ENCODE data around the gene MEIOSIN. TPM values are rescaled to one million over a fixed set of nuclear protein-coding genes. Genes with fewer than 3 reads are reported as not detected.

MEIOSIN gene
- total and polyA plus RNA-seq, 2 of the 13 experiments (the other 11 are each of a cell fraction or from before 2014, with no cell fraction given) = not detected

- TF ChIP-seq ARNT2 (CRISPR knock-in tag; IDR thresholded peaks at IDR 0.05; ENCODE audit: low read depth) (peak; percentile 50; the same call in 1 of the 2 replicates), ZMYM3 (CRISPR knock-in tag; IDR thresholded peaks at IDR 0.05) (no peak; the same call in 1 of the 2 replicates), ZNF670 (CRISPR knock-in tag; IDR thresholded peaks at IDR 0.05; ENCODE audit: borderline replicate concordance) (no peak), ZFP41 (CRISPR knock-in tag; IDR thresholded peaks at IDR 0.05; ENCODE audit: borderline replicate concordance) (no peak), KAT7 (CRISPR knock-in tag; IDR thresholded peaks at IDR 0.05; ENCODE audit: borderline replicate concordance) (no peak), LBX2 (CRISPR knock-in tag; IDR thresholded peaks at IDR 0.05; ENCODE audit: borderline replicate concordance) (no peak), ATF4 (CRISPR knock-in tag; IDR thresholded peaks at IDR 0.05) (peak in 1 of 2 experiments; percentile 48; a peak in 1 of 4 replicates), ZNF570 (CRISPR knock-in tag; IDR thresholded peaks at IDR 0.05; ENCODE audit: borderline replicate concordance) (no peak), MYNN (CRISPR knock-in tag; IDR thresholded peaks at IDR 0.05; ENCODE audit: low read depth) (no peak), ZFX (CRISPR knock-in tag; IDR thresholded peaks at IDR 0.05; ENCODE audit: low read depth) (peak; percentile 74), RBM39 (IDR thresholded peaks at IDR 0.05; ENCODE audit: low read depth, low read length, poor library complexity, severe bottlenecking) (no peak), ZSCAN21 (CRISPR knock-in tag; IDR thresholded peaks at IDR 0.05; ENCODE audit: borderline replicate concordance) (no peak), ZNF749 (CRISPR knock-in tag; IDR thresholded peaks at IDR 0.05; ENCODE audit: borderline replicate concordance) (no peak), HHEX (CRISPR knock-in tag; IDR thresholded peaks at IDR 0.05) (no peak), CBFB (CRISPR knock-in tag; IDR thresholded peaks at IDR 0.05) (no peak), YY1 (IDR thresholded peaks at IDR 0.05; ENCODE audit: insufficient read depth, insufficient replicate concordance, low read depth, low read length) (peak; percentile 91), NRL (CRISPR knock-in tag; IDR thresholded peaks at IDR 0.05; ENCODE audit: borderline replicate concordance) (no peak), ZNF292 (CRISPR knock-in tag; IDR thresholded peaks at IDR 0.05; ENCODE audit: borderline replicate concordance, low read depth) (no peak), FIP1L1 (IDR thresholded peaks at IDR 0.05; ENCODE audit: borderline replicate concordance, insufficient read depth, low read depth, low read length) (no peak), ZNF619 (CRISPR knock-in tag; IDR thresholded peaks at IDR 0.05) (no peak), ZNF280D (CRISPR knock-in tag; IDR thresholded peaks at IDR 0.05) (0 out of 2 replicates have a peak, but pooled peaks have one; percentile 26), ZNF12 (CRISPR knock-in tag; IDR thresholded peaks at IDR 0.05) (no peak), GATAD1 (CRISPR knock-in tag; IDR thresholded peaks at IDR 0.05) (peak; percentile 81), NR2F1 (CRISPR knock-in tag; IDR thresholded peaks at IDR 0.05) (no peak), ZNF205 (CRISPR knock-in tag; IDR thresholded peaks at IDR 0.05) (no peak)
Measured at GRCh38 chr19:45730368-45731288, 2.6 kb upstream of the MEIOSIN start, which contains the start of gene FBXO46 (continued).

All from HepG2 (cell line).